GM18867 (cell line): Measurements from ENCODE around the gene BCAS1.

ENCODE experiments used
- ATAC-seq: cut with Tn5 transposase; IDR thresholded peaks from one replicate; pipeline ENCODE4 v1.9.1; 2021; ENCODE audit warnings: mild to moderate bottlenecking, moderate library complexity; ENCODE audit not compliant: unreplicated experiment

BCAS1 gene

DNA sequence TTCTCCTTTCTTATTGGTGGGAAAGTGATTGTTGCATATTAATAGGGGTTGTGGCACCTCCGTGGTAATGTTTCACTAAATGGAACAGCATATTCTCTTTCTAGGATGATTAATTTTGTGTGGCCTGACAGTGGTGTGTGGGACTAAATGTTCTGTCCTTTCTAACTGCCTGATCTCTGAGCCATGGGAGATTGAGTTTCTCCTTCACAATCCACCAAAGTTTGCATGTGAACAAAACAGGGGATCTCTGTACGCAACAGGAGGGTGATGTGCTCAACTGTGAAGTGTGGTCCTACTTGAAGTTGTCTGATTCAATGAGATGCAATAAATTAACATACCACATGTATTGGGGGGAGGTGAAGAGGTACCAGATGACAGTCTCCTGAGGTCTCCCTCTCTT lies 19.3 kb downstream of the BCAS1 start:
- no peak for ATAC-seq

DNA sequence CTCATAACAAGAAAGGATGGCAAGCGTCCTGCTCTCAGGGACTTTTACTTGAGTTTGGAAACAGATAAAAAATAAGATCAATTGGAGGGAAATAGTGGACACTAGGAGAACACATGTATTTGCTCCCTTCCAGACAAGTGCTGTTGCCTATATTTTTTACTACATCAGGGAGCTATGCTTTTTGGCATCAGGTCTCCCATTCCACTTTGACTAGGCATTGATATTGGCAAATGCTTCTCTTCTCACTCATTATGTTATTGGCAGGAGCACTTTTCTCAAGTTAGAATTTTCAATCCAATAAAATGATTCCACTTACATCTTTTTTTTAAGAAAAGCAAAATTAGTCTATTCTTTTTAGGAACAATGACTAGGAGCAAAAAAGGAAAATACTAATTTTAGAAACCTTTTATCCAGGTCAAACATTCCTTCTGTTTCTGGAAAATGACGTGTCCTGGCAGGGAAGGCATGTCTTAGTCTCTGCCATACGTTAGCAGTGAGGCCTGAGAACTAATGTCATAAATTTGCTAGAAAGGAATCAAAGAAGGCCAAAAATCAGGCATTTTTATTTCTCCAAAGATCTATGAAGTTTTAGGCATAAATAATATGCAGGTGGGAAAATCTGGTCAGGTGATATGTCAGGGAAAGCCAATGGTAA lies 21.4 kb downstream of the BCAS1 start:
- ATAC-seq, result no peak

- no peak for ATAC-seq
These were observed 21.9 kb downstream of the BCAS1 start for GRCh38 chr20:54048481-54048880.

- ATAC-seq, result no peak
These were observed 22.7 kb downstream of the BCAS1 start for GRCh38 chr20:54047720-54048119.

- ATAC-seq, result no peak
These were observed 23.3 kb downstream of the BCAS1 start for GRCh38 chr20:54047048-54047447.

DNA sequence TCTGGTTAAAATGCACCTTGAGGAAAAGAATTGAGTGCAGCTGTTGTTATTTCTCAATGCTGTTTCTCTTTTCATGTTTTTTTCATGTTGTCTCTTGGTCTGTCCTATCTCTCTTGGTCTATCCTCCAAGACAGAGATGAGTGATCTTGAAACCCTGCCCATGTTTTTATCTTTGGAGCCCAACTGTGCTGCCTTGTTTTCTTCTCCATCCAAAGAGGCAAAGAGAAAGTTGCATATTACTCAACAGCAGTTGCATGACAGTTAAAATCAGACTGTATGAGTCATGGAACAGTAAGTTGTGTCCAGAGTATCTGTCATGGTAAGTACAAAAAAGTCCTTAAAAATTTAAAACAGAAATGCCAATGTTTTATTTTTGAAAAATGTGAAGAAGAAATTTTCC lies 26.2 kb downstream of the BCAS1 start:
- peak; percentile 48 for ATAC-seq

GRCh38 chr20:54043076-54043967 lies 27.1 kb downstream of the BCAS1 start:
- no peak for ATAC-seq

GRCh38 chr20:54042021-54042420 lies 28.4 kb downstream of the BCAS1 start:
- ATAC-seq, result no peak

GRCh38 chr20:54041336-54041735 lies 29.1 kb downstream of the BCAS1 start:
- ATAC-seq, result no peak

GRCh38 chr20:54040531-54040930 lies 29.9 kb downstream of the BCAS1 start:
- no peak for ATAC-seq

DNA sequence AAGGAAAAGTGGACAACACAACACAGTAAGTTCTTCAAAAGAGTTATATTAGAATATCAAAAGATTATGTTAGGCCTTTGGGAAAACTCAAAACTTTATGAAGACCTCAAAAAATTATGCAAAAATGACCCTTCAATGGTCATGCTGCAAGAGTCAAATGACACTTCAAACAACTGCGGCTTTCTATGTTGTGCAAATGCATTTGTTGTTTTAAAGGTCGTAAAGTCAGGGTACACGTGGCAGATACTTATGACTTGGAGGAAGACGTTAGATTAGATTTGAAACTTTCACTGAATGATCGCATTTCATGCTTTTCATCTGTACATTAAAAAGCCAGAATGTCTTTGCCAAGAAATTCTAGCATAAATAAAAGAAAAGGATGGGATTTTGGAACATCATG lies 31.4 kb downstream of the BCAS1 start:
- no peak for ATAC-seq

DNA sequence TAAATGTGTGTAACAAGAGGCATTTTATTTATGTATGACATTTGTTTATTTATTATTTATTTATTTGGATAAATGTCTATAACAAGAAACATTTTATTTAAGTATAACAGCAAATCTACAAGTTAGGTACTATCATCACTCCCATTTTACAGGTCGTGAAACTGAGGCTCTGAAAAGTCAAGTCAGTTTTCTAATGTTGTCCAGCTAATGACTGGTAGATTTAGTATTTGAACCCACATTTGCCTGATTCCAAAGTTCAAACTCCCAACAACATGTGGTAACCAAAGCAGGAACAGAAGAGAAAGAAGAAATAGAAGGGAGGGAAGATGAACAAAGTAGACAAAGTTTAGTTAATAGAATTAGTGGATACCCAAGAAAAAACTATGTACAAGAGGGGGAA lies 32.9 kb downstream of the BCAS1 start:
- ATAC-seq, result no peak

DNA sequence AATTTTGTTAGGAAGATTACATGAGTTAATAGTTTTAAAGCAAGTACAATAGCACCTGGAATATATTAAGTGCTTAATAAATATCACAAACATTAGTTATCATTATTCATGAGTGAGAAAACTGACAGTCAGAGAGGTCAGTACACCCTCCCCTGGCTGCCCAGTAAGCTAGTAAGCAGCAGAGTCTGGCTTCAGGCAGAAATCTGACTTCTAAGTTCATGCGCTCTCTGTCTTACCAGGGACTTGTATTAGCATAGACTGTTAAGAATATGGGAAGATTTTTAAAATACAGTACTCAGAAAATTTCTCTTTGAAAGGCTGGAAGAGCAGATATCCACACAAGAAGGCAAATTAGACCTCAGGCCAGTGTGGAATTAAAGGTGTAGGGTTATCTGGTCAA lies 40.8 kb downstream of the BCAS1 start:
- no peak for ATAC-seq

DNA sequence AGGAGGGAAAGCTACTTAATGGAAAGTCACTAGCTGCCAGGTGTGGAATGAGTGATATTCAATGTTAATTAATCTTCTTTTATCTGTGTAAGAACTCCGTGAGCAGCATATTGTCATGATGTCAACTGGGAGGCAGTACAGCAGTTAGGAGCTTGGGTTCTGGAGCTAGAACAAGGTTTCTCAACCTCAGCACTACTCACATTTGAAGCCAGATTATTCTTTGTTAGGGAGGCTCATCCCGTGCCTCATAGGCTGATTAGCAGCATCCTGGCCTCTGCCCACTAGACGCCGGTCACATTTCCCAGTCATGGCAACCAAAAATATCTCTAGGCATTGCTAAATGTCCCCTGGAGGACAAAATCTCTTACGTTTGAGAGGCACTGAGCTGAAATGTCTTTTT lies 41.2 kb downstream of the BCAS1 start:
- no peak for ATAC-seq

DNA sequence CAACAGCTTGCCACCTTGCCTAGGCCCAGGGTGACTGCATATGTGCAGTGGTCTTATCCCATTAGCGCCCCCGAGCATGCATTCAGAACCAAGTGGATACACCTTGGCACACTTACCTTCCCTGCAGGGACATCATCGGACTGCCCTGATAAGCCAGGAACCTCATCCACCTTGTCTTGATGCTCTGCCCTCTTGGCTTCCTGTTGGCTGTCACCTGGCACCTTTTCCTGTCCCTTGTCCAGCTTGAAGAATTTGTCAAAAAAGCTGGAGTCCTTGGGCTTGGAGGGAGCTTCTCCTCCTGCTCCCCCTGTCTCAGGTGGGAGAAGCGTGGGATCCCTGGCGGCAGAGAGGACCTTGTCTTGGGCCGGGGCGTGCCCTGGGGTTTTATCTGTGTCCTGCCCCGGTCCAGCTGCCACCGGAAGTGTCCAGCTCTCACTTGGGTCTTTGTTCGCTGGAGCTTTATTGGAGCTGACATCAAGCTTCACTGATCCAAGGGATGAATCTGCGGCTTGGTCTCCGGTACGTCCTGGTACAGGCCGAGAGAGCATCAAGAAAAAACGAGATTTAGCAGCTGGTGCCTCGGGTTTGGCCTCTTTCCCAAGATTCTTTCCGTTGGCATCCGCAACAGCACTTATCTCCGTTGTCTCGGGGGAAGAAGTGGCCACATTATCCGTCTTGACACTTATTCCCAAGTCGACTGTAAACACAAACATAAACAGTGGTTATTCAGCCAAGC lies 42.0 kb downstream of the BCAS1 start:
- ATAC-seq, result no peak

DNA sequence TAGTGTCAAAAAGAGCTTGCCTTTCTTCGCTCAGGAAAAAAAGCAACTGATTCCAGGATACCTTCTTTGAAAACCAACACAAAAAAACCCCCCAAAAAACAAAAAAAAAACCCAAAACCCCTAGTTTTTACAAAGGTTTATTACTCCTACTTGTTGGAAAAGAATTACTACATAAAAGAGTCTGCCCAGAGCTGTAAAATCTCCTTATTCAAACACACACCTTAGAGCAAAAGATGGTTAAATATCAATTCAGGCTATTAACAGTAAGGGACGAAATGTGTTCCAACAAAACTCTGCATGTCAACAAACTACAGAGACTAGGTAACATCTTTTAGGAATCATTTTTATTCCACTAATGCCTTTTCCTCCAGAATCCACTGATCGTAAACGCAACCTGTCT lies 42.7 kb downstream of the BCAS1 start:
- no peak for ATAC-seq

- ATAC-seq, result no peak
These were observed 43.9 kb downstream of the BCAS1 start for GRCh38 chr20:54026295-54027064.

GRCh38 chr20:54025251-54025771 lies 45.1 kb downstream of the BCAS1 start:
- ATAC-seq, result no peak

DNA sequence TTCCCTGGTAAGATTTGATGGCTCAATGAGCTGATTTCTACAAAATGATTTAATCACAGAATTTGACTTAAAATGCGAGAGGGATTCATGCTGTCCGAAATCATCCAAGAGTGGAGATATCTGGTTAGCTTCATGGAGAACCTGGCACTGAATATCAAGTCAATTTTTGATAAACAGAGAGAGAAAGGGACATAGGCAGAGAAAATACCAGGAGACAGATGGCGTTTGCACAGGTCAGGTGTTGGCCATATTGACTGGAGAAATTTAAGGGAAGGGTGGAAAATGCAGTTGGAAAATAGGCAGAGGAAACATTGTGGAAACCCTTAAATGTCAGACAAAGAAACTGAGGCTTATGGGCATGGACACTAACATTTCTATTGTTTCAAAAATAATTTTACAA lies 47.0 kb downstream of the BCAS1 start:
- no peak for ATAC-seq

- no peak for ATAC-seq
These were observed 48.8 kb downstream of the BCAS1 start for GRCh38 chr20:54021446-54022235.
